NCI-H1092 (cell line): ENCODE data around the gene TTC21A.
"Not testable (repeated sequence)": the region's sequence is repeated elsewhere in the genome, so short reads cannot be mapped to it uniquely, and the experiment has no call there.

Experiments
- DNase-seq: peaks from one replicate; lab custom pipeline; 2025; lab: John Stamatoyannopoulos, UW

TTC21A gene

GRCh38 chr3:39107388-39108199 lies at the start of gene TTC21A, which contains the start of gene GORASP1:
TTC21A (plus strand) TSS chr3:39107680; CDS start chr3:39107838, 158 bp downstream.
GORASP1 (minus strand) TSS chr3:39107627; CDS start chr3:39107541, 86 bp downstream.
- peak; percentile 79 for DNase-seq

GRCh38 chr3:39061228-39061627 lies 46.3 kb upstream of the TTC21A start:
- DNase-seq: not testable (repeated sequence)

GRCh38 chr3:39062180-39062579 lies 45.3 kb upstream of the TTC21A start:
- DNase-seq: no peak

- no peak for DNase-seq
Measured at GRCh38 chr3:39063143-39063542, 44.3 kb upstream of the TTC21A start.

GRCh38 chr3:39064646-39065045 lies 42.8 kb upstream of the TTC21A start:
- DNase-seq: no peak

GRCh38 chr3:39065197-39065596 lies 42.3 kb upstream of the TTC21A start:
- no peak for DNase-seq

- no peak for DNase-seq
Measured at GRCh38 chr3:39067286-39067685, 40.2 kb upstream of the TTC21A start.

GRCh38 chr3:39068556-39068955 lies 38.9 kb upstream of the TTC21A start:
- DNase-seq: no peak

- no peak for DNase-seq
Measured at GRCh38 chr3:39075910-39076309, 31.6 kb upstream of the TTC21A start.

- DNase-seq: no peak
Measured at GRCh38 chr3:39079530-39079929, 27.9 kb upstream of the TTC21A start.

- DNase-seq: no peak
Measured at GRCh38 chr3:39080026-39080425, 27.5 kb upstream of the TTC21A start.

- no peak for DNase-seq
Measured at GRCh38 chr3:39082666-39083313, 24.7 kb upstream of the TTC21A start.

- no peak for DNase-seq
Measured at GRCh38 chr3:39086144-39086543, 21.3 kb upstream of the TTC21A start.

GRCh38 chr3:39088456-39088855 lies 19.0 kb upstream of the TTC21A start:
- DNase-seq: no peak

GRCh38 chr3:39088889-39089288 lies 18.6 kb upstream of the TTC21A start:
- no peak for DNase-seq

GRCh38 chr3:39090922-39091321 lies 16.6 kb upstream of the TTC21A start:
- DNase-seq: no peak

- DNase-seq: no peak
Measured at GRCh38 chr3:39094851-39095677, 12.4 kb upstream of the TTC21A start.

- no peak for DNase-seq
Measured at GRCh38 chr3:39095778-39096177, 11.7 kb upstream of the TTC21A start.

GRCh38 chr3:39096775-39097174 lies 10.7 kb upstream of the TTC21A start:
- no peak for DNase-seq

GRCh38 chr3:39097716-39098472 lies 9.6 kb upstream of the TTC21A start:
- no peak for DNase-seq

- DNase-seq: no peak
Measured at GRCh38 chr3:39098473-39099000, 8.9 kb upstream of the TTC21A start.
